OCI-LY3 (cell line): ENCODE results near the gene ZNF830.

ENCODE experiments used
- H2AFZ ChIP-seq: fragments of 200-600, 300-600 bp; shearing (Covaris generic); 2 replicates; pipeline ENCODE4 v1.6.0; 2014; ENCODE audit warnings: antibody characterized with exemption, low read depth, low read length
- H3K27ac ChIP-seq: fragments of 200-600, 300-600 bp; sonication (generic); 2 replicates; pipeline ENCODE4 v1.5.1; 2014; ENCODE audit warnings: mild to moderate bottlenecking, low read length, moderate library complexity, mixed read lengths
- H3K27me3 ChIP-seq: fragments of 200-600, 300-600 bp; sonication (generic); 2 replicates; pipeline ENCODE4 v1.6.1; 2014; ENCODE audit warnings: low read depth, low read length, mixed read lengths
- H3K36me3 ChIP-seq: fragments of 200-600, 300-600 bp; sonication (generic); replicated peaks from 2 replicates; pipeline ENCODE3; 2014; ENCODE audit warnings: low read depth, low read length, mixed read lengths
- H3K4me1 ChIP-seq: fragments of 300-600, 200-600 bp; sonication (generic); 2 replicates; pipeline ENCODE4 v1.6.1; 2014; ENCODE audit warnings: low read length, mixed read lengths
- H3K4me2 ChIP-seq: fragments of 200-600, 300-600 bp; sonication (generic); 2 replicates; pipeline ENCODE4 v1.6.1; 2014; ENCODE audit warnings: low read length, mixed read lengths
- H3K4me3 ChIP-seq: fragments of 300-600, 200-600 bp; sonication (generic); 2 replicates; pipeline ENCODE4 v1.5.1; 2014; ENCODE audit warnings: antibody characterized with exemption, mild to moderate bottlenecking, low read length, moderate library complexity
- H3K79me2 ChIP-seq: fragments of 300-600, 200-600 bp; shearing (Covaris generic); 2 replicates; pipeline ENCODE4 v1.6.1; 2014; ENCODE audit warnings: mild to moderate bottlenecking, low read length, mixed read lengths
- H3K9ac ChIP-seq: fragments of 300-600, 200-600 bp; shearing (Covaris generic); 2 replicates; pipeline ENCODE4 v1.6.0; 2014; ENCODE audit warnings: mild to moderate bottlenecking, low read length, moderate library complexity
- H3K9me3 ChIP-seq: fragments of 200-600, 300-600 bp; shearing (Covaris generic); 2 replicates; pipeline ENCODE4 v1.6.1; 2014; ENCODE audit warnings: low read length, mixed read lengths; ENCODE audit not compliant: insufficient read depth
- H4K20me1 ChIP-seq: fragments of 200-600, 300-600 bp; sonication (generic); 2 replicates; pipeline ENCODE4 v1.6.1; 2016; ENCODE audit warnings: low read length, mixed read lengths; ENCODE audit not compliant: insufficient read depth
- EZH2phosphoT487 ChIP-seq: fragments of 200-600 bp; shearing (Covaris generic); IDR thresholded peaks from 2 replicates; pipeline ENCODE4 v1.6.1; 2018; ENCODE audit warnings: antibody characterized with exemption, mixed run types, low read depth
- TF ChIP-seq, protein P1 (sequence below): fragments of 200-600, 300-600 bp; sonication (generic); IDR thresholded peaks from 2 replicates; pipeline ENCODE4 v1.5.1; 2014; ENCODE audit warnings: antibody characterized with exemption, low read length, low read depth

ZNF830 gene

DNA sequence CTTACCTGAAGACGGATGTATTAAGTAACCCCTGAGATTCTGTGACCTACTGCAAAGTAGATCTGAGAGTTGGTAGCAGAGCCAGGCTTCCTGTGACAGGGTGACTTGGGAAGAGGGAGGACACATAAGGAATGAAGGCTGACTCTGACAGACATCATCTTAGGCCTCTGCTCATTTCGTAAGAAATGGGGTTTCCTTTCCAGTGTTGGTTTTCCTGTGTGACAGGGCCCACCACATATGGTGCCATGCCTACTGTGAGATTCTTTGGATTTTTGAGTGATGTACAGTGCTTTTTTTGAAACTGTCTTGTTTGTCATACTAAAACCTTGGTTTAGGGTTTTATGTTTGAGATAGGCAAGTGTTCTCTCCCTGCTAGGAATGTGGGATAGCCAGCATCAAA is 31.7 kb downstream of the ZNF830 start:
- H3K4me3 ChIP-seq, result no peak overlapping the region
- TF ChIP-seq EZH2phosphoT487, result no peak
- TF ChIP-seq, protein P1, sequence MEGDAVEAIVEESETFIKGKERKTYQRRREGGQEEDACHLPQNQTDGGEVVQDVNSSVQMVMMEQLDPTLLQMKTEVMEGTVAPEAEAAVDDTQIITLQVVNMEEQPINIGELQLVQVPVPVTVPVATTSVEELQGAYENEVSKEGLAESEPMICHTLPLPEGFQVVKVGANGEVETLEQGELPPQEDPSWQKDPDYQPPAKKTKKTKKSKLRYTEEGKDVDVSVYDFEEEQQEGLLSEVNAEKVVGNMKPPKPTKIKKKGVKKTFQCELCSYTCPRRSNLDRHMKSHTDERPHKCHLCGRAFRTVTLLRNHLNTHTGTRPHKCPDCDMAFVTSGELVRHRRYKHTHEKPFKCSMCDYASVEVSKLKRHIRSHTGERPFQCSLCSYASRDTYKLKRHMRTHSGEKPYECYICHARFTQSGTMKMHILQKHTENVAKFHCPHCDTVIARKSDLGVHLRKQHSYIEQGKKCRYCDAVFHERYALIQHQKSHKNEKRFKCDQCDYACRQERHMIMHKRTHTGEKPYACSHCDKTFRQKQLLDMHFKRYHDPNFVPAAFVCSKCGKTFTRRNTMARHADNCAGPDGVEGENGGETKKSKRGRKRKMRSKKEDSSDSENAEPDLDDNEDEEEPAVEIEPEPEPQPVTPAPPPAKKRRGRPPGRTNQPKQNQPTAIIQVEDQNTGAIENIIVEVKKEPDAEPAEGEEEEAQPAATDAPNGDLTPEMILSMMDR, result no peak
- H3K4me1 ChIP-seq, result peaks cover 15% of the 10 kb centered on the region
- H3K4me2 ChIP-seq, result no peak overlapping the region
- H3K27ac ChIP-seq, result no peak overlapping the region
- no peaks in the 10 kb centered on the region for H3K9me3 ChIP-seq
- H3K36me3 ChIP-seq, result peaks cover 60% of the 10 kb centered on the region
- no peak overlapping the region for H3K9ac ChIP-seq
- no peaks in the 10 kb centered on the region for H4K20me1 ChIP-seq
- H2AFZ ChIP-seq, result no peak overlapping the region
- H3K27me3 ChIP-seq, result no peaks in the 10 kb centered on the region
- H3K79me2 ChIP-seq, result no peaks in the 10 kb centered on the region

DNA sequence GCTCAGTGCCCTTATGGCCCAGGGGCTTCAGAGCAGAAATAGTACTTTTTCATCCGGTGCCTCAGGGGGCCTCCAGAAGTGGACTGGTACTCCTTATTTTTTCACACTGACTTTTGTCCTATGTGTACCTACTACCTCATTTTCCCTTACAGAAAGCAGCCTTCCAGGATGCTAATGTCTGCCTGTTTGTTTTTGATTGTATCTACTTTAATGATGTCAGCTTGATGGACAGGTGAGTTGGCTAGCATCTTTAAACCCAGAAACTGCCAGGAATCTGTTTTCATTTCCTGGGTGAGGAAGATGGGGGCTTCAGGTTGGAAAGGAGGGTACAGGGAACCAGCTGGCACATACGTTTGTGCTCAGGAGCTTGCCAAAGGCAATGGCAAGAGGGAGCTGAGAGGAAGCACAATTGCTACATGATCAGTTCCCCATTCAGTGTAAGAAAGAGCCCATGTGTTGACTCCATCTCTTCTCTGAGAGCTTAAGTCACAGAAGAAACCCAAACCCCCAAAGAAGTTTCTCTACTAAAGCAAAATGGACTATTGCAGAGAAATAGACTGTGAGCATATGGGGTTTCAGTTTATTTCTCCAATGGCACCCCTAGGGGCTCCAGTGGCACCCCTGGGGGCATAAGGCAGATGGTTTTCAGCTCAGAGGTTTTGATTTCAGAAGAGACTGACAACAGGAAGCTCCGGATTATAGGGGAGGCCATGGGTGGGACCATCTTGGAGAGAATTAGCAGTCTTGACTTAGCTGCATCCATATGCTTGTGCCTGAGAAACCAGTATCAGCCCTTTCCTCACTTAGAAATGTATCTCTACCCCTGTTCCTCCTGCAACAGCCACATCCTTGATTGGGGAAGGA is 35.3 kb downstream of the ZNF830 start:
- Histone ChIP-seq H3K4me2 (no peak overlapping the region), H3K36me3 (peaks cover 53% of the 10 kb centered on the region), H3K27me3 (no peaks in the 10 kb centered on the region), H3K9me3 (no peaks in the 10 kb centered on the region), H3K9ac (no peak overlapping the region), H3K79me2 (no peaks in the 10 kb centered on the region), H3K4me1 (peaks cover 6% of the 10 kb centered on the region), H3K27ac (no peak overlapping the region), H3K4me3 (no peak overlapping the region), H2AFZ (no peak overlapping the region), H4K20me1 (no peaks in the 10 kb centered on the region)
- TF ChIP-seq EZH2phosphoT487, result no peak
- TF ChIP-seq, protein P1, result no peak

DNA sequence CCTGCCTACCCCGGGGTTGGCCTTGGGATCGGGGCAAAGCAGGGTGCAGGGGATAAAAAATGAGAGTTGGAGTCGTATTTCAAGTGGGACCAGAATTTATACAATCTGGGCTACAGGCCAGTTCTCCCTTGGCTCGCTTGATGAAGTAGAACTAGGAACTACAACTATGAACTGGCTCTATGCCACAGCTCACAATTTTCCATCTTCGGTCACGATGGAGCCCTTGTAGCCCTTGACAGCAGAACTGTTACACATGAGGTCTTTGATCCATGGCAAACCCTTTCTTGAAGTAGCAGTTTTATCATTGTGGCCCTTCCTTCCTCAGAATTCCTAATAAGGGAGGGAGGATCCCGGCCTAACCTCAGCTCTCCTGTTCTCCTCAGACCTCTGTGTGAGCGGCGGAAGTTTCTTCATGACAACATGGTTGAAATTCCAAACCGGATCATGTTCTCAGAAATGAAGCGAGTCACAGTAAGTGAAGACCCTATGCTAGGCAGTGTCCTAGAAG is 36.1 kb downstream of the ZNF830 start:
- TF ChIP-seq, protein P1, result no peak
- no peak for TF ChIP-seq EZH2phosphoT487
- no peak overlapping the region for H3K4me3 ChIP-seq
- peaks cover 4% of the 10 kb centered on the region for H3K4me1 ChIP-seq
- no peaks in the 10 kb centered on the region for H4K20me1 ChIP-seq
- H3K4me2 ChIP-seq, result no peak overlapping the region
- H2AFZ ChIP-seq, result no peak overlapping the region
- H3K79me2 ChIP-seq, result no peaks in the 10 kb centered on the region
- no peak overlapping the region for H3K9ac ChIP-seq
- no peaks in the 10 kb centered on the region for H3K9me3 ChIP-seq
- H3K27me3 ChIP-seq, result no peaks in the 10 kb centered on the region
- H3K36me3 ChIP-seq, result peaks cover 54% of the 10 kb centered on the region
- no peak overlapping the region for H3K27ac ChIP-seq

DNA sequence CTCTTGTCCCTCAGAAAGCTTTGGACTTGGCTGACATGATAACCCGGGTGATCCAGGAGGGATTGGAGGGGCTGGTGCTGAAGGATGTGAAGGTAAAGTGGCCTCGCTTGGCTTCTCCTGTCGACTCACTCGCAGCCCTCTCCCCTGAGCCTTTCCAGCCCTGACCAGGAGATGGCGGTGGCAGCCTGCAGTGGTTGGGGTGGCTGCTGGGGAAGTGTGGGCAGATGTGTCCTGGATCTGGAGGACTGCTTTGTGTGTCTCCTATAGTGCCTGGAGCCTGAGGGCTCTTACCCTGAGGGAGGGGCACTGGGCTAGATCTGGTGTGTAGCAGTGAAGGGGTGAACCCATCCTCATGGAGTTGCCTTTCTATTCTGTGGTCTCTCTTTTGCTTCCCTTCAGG is 36.9 kb downstream of the ZNF830 start:
- H3K27ac ChIP-seq, result no peak overlapping the region
- no peak overlapping the region for H2AFZ ChIP-seq

More for the DNA sequence above, 36.9 kb downstream of the ZNF830 start:
- H4K20me1 ChIP-seq, result no peaks in the 10 kb centered on the region
- H3K9ac ChIP-seq, result no peak overlapping the region
- H3K36me3 ChIP-seq, result peaks cover 56% of the 10 kb centered on the region
- no peak overlapping the region for H3K4me2 ChIP-seq
- H3K4me1 ChIP-seq, result peaks cover 4% of the 10 kb centered on the region
- H3K79me2 ChIP-seq, result no peaks in the 10 kb centered on the region
- H3K9me3 ChIP-seq, result no peaks in the 10 kb centered on the region
- no peak for TF ChIP-seq EZH2phosphoT487
- TF ChIP-seq, protein P1, result peak; percentile 90
- H3K4me3 ChIP-seq, result no peak overlapping the region
- no peaks in the 10 kb centered on the region for H3K27me3 ChIP-seq
